ENCODE measurements around the gene LRFN3. TPM values are rescaled to one million over a fixed set of nuclear protein-coding genes. Genes with fewer than 3 reads are reported as not detected.
"Not testable (repeated sequence)": the region's sequence is repeated elsewhere in the genome, so short reads cannot be mapped to it uniquely, and the experiment has no call there.

The LRFN3 gene
- total RNA-seq, 1 donor from 2014 or later, result 2.0 TPM

- DNase-seq (ENCODE audit: low read depth in 2 of 2), result no peak
Measured at GRCh38 chr19:35973487-35973886, 37.3 kb downstream of the LRFN3 start.

- DNase-seq (ENCODE audit: low read depth in 2 of 2), result peak; percentile 33 to 44
Measured at GRCh38 chr19:35975608-35976214, 39.5 kb downstream of the LRFN3 start.

GRCh38 chr19:35977446-35978222 lies 41.5 kb downstream of the LRFN3 start:
- DNase-seq (ENCODE audit: low read depth in 2 of 2), result no peak

- no peak for DNase-seq (ENCODE audit: low read depth in 2 of 2)
Measured at GRCh38 chr19:35978271-35978670, 42.1 kb downstream of the LRFN3 start.

- no peak for DNase-seq (ENCODE audit: low read depth in 2 of 2)
Measured at GRCh38 chr19:35978832-35979365, 42.7 kb downstream of the LRFN3 start.

- DNase-seq (ENCODE audit: low read depth in 2 of 2), result not testable (repeated sequence)
Measured at GRCh38 chr19:35980997-35981396, 44.8 kb downstream of the LRFN3 start.

GRCh38 chr19:35983177-35983576 lies 47.0 kb downstream of the LRFN3 start:
- no peak for DNase-seq (ENCODE audit: low read depth in 2 of 2)

GRCh38 chr19:35986111-35986510 lies 49.9 kb downstream of the LRFN3 start:
- DNase-seq (ENCODE audit: low read depth in 2 of 2), result no peak

GRCh38 chr19:35986664-35987570 lies 50.7 kb downstream of the LRFN3 start:
- DNase-seq (ENCODE audit: low read depth in 2 of 2), result no peak

GRCh38 chr19:35987571-35987896 lies 51.4 kb downstream of the LRFN3 start:
- no peak for DNase-seq (ENCODE audit: low read depth in 2 of 2)

- DNase-seq (ENCODE audit: low read depth in 2 of 2), result no peak
Measured at GRCh38 chr19:35988824-35989223, 52.6 kb downstream of the LRFN3 start.

- no peak for DNase-seq (ENCODE audit: low read depth in 2 of 2)
Measured at GRCh38 chr19:35990156-35990555, 54.0 kb downstream of the LRFN3 start.

- no peak for DNase-seq (ENCODE audit: low read depth in 2 of 2)
Measured at GRCh38 chr19:35990771-35991730, 54.9 kb downstream of the LRFN3 start.

- no peak for DNase-seq (ENCODE audit: low read depth in 2 of 2)
Measured at GRCh38 chr19:35991731-35992450, 55.7 kb downstream of the LRFN3 start.

GRCh38 chr19:35992907-35993765 lies 57.0 kb downstream of the LRFN3 start:
- DNase-seq (ENCODE audit: low read depth in 2 of 2), result no peak

GRCh38 chr19:35993923-35994598 lies 57.9 kb downstream of the LRFN3 start:
- peak; percentile 10 to 36 for DNase-seq (ENCODE audit: low read depth in 2 of 2)
